ENCODE measurements around the gene TMEM132E.
"Not testable (repeated sequence)": the region's sequence is repeated elsewhere in the genome, so short reads cannot be mapped to it uniquely, and the experiment has no call there.

TMEM132E gene

DNA sequence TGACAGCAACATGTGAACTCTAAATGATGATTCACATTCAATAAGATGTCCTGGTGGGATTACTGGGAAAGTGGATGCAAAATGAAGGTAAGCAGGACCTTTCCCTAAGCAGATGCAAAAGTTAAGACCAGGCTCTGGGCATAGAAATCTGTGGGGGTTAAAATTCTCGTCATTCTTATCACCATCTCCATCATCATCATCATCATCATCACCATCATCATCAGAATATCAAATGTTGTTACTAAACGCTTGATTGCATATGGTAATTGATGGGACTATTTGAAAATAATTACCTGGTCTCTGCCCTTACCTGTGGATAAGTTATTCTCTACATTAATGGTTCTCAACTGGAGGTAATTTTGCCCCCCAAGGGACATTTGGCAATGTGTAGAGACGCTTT is 41.9 kb upstream of the TMEM132E start:
- no peak for DNase-seq (ENCODE audit: extremely low spot score)
- ChIA-PET POLR2A (no interaction called here), CTCF (no interaction called here)
- TF ChIP-seq SP1 (IDR thresholded peaks at IDR 0.05) (no peak), ARNT (IDR thresholded peaks at IDR 0.05) (no peak), ZNF384 (IDR thresholded peaks at IDR 0.05) (no peak), FOXM1 (IDR thresholded peaks at IDR 0.05; ENCODE audit: borderline replicate concordance) (no peak), FOXK2 (IDR thresholded peaks at IDR 0.05) (no peak), CTBP1 (IDR thresholded peaks at IDR 0.05; ENCODE audit: borderline replicate concordance) (no peak), FOXA1 (IDR thresholded peaks at IDR 0.05) (no peak), HDGF (IDR thresholded peaks at IDR 0.05; ENCODE audit: borderline replicate concordance) (no peak), NFRKB (IDR thresholded peaks at IDR 0.05) (no peak), TARDBP (IDR thresholded peaks at IDR 0.05) (no peak), BHLHE40 (IDR thresholded peaks at IDR 0.05; ENCODE audit: borderline replicate concordance) (no peak)
- TF ChIP-seq, protein P1, sequence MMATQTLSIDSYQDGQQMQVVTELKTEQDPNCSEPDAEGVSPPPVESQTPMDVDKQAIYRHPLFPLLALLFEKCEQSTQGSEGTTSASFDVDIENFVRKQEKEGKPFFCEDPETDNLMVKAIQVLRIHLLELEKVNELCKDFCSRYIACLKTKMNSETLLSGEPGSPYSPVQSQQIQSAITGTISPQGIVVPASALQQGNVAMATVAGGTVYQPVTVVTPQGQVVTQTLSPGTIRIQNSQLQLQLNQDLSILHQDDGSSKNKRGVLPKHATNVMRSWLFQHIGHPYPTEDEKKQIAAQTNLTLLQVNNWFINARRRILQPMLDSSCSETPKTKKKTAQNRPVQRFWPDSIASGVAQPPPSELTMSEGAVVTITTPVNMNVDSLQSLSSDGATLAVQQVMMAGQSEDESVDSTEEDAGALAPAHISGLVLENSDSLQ (IDR thresholded peaks at IDR 0.05): no peak

DNA sequence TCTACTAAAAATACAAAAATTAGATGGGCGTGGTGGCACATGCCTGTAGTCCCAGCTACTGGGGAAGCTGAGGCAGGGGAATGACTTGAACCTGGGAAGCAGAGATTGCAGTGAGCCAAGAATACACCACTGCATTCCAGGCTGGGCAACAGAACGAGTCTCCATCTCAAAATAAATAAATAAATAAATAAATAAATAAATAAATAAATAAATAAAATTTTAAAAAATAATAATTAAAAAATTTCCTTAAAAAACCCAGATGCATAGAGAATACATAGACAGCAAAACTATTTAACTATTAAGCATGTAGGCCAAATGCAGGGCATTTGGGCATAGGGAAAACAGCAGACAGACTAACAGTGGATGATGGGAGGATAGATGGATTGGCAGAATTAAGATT is 40.8 kb upstream of the TMEM132E start:
- POLR2A ChIA-PET; CTCF ChIA-PET; DNase-seq (ENCODE audit: extremely low spot score): not testable (repeated sequence)

DNA sequence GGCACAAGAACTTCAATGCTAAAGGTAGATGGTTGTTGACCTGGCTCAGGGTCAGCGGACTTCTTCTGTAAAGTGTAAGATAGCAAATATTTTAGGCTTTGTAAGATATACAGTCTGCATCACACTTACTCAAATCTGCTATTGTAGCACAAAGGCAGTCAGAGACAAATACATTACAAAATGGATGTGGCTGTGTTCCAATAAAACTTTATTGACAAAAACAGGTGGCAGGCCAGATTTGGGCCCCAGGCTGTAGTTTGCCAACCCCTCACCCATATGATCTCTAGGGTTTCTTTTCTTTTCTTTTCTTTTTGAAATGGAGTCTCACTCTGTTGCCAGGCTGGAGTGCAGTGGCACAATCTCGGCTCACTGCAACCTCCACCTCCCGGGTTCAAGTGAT is 39.5 kb upstream of the TMEM132E start:
- POLR2A ChIA-PET: no interaction called here

DNA sequence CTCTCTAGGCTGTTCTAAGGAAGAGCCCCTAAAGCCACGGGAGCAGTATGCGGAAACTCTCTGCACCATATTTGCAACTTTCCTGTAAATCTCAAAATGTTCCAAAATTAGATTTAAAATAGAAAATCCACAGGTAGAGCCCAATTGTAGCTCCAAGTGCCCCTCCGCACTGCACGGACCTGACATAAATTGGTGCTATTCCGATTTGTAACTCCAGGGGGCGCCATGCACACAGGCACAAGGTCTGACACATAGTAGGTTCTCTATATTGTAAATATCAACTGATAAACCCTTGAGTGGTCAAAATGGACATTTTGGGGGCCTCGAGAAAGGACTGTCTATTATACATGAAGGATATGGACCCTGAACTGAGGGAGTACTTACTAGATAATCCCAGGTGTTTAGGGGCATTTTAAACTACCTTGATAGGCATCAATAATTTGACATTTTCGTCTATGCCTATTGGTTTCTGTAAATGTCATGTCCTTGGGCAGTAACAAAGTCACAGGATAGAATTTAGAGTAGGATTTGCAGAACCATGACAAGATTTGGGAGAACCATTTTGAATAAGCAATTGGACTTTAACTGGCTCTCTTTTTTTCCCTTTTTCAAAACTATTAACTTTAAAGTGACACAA is 36.6 kb upstream of the TMEM132E start:
- CTCF ChIA-PET: interaction anchor here (0.6 to 1.5 kb wide), 32 partner anchors 10 to 597 kb away, joined by 3 to 18 read pairs (median 4); partner anchors contain the start of genes LIG3, RAD51D and TMEM132E
- DNase-seq (ENCODE audit: extremely low spot score): peak; percentile 22
- POLR2A ChIA-PET: no interaction called here
- no peak for TF ChIP-seq FOXK2 (IDR thresholded peaks at IDR 0.05)
- TF ChIP-seq L3MBTL2 (conservative IDR thresholded peaks at IDR 0.05): no peak
- TF ChIP-seq, protein P1 (IDR thresholded peaks at IDR 0.05): no peak
- no peak for TF ChIP-seq CTBP1 (IDR thresholded peaks at IDR 0.05; ENCODE audit: borderline replicate concordance)
- no peak for TF ChIP-seq BHLHE40 (IDR thresholded peaks at IDR 0.05; ENCODE audit: borderline replicate concordance)

More for the DNA sequence above, 39.5 kb upstream of the TMEM132E start:
- no peak for TF ChIP-seq FOXK2 (IDR thresholded peaks at IDR 0.05)
- TF ChIP-seq LEF1 (IDR thresholded peaks at IDR 0.05; ENCODE audit: borderline replicate concordance): no peak
- TF ChIP-seq SUZ12 (IDR thresholded peaks at IDR 0.05): no peak
- TF ChIP-seq CTBP1 (IDR thresholded peaks at IDR 0.05; ENCODE audit: borderline replicate concordance): no peak
- TF ChIP-seq ARNT (IDR thresholded peaks at IDR 0.05): no peak
- TF ChIP-seq ZNF384 (IDR thresholded peaks at IDR 0.05): no peak
- TF ChIP-seq BHLHE40 (IDR thresholded peaks at IDR 0.05; ENCODE audit: borderline replicate concordance): no peak
- no peak for TF ChIP-seq FOXA1 (IDR thresholded peaks at IDR 0.05)
- TF ChIP-seq ELF4 (IDR thresholded peaks at IDR 0.05): no peak
- TF ChIP-seq, protein P1 (IDR thresholded peaks at IDR 0.05): no peak
- TF ChIP-seq FOXM1 (IDR thresholded peaks at IDR 0.05; ENCODE audit: borderline replicate concordance): no peak
- TF ChIP-seq NFRKB (IDR thresholded peaks at IDR 0.05): no peak
- no peak for TF ChIP-seq HDGF (IDR thresholded peaks at IDR 0.05; ENCODE audit: borderline replicate concordance)
- TF ChIP-seq TARDBP (IDR thresholded peaks at IDR 0.05): no peak
- TF ChIP-seq L3MBTL2 (conservative IDR thresholded peaks at IDR 0.05): no peak
- TF ChIP-seq SP1 (IDR thresholded peaks at IDR 0.05): no peak
- CTCF ChIA-PET: no interaction called here
- DNase-seq (ENCODE audit: extremely low spot score): no peak

DNA sequence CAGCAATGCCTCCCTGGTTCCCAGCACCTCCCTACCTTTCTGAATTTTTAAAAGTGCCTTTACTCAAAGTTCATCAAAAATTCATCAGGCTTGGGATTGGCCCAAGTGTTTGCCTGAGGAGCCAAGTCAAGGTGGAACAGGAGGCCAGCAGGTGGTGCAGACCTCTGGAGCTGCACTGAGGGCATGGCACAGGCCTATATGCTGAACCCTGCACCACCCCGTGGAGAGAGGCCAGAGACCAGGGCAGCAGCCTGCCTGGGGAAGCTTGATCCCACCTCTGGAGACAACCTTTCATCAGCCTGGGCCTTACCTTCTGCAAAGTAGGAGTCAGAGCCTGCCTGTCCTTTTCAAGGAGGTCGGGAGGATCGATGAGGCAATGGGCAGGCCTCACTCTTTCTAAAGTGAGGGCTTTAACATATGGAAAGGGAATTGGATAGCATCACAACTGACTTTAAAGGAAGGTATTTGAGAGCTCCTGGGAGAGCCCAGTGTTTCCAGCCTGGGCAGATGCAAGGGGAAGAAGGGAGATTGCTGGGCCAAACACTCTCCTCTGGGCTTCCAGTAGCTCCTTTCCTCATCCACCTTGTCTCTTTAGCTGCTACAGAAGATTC is 31.8 kb upstream of the TMEM132E start:
- CTCF ChIA-PET: interaction anchor here (0.6 kb wide), 1 partner anchor 1042 kb away, joined by 3 read pairs; no protein-coding TSS in a partner anchor
- POLR2A ChIA-PET: interaction anchor here (0.6 kb wide), 1 partner anchor 428 kb away, joined by 5 read pairs; no protein-coding TSS in a partner anchor
- TF ChIP-seq SP1 (IDR thresholded peaks at IDR 0.05): no peak
- no peak for TF ChIP-seq ELF4 (IDR thresholded peaks at IDR 0.05)
- no peak for TF ChIP-seq FOXK2 (IDR thresholded peaks at IDR 0.05)
- no peak for TF ChIP-seq LEF1 (IDR thresholded peaks at IDR 0.05; ENCODE audit: borderline replicate concordance)
- DNase-seq (ENCODE audit: extremely low spot score): no peak

DNA sequence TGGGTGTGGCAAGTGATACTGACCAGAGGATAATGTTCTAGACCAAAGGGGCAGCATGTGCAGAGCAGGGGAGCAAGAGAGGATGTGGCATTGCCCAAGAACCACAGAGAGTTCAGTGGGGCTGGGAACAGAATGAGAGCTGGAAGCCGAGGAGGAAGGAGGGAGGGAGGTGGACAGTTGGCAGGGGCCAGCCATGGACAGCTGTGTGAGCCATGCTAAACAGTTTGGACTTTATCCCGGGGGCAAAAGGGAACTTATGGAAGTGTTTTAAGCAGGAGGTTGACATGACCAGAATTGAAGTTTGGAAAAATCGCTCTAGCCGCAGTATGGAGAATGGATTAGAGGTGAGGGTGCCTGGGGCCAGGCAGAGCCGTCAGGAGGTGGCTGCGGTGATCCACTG is 29.4 kb upstream of the TMEM132E start:
- CTCF ChIA-PET: no interaction called here
- TF ChIP-seq ARNT (IDR thresholded peaks at IDR 0.05) (no peak), NFRKB (IDR thresholded peaks at IDR 0.05) (no peak), SP1 (IDR thresholded peaks at IDR 0.05) (no peak), BHLHE40 (IDR thresholded peaks at IDR 0.05; ENCODE audit: borderline replicate concordance) (no peak), FOXA1 (IDR thresholded peaks at IDR 0.05) (no peak), LEF1 (IDR thresholded peaks at IDR 0.05; ENCODE audit: borderline replicate concordance) (no peak), TARDBP (IDR thresholded peaks at IDR 0.05) (no peak), SUZ12 (IDR thresholded peaks at IDR 0.05) (no peak), FOXK2 (IDR thresholded peaks at IDR 0.05) (no peak), ZNF384 (IDR thresholded peaks at IDR 0.05) (no peak), L3MBTL2 (conservative IDR thresholded peaks at IDR 0.05) (no peak), HDGF (IDR thresholded peaks at IDR 0.05; ENCODE audit: borderline replicate concordance) (no peak), CTBP1 (IDR thresholded peaks at IDR 0.05; ENCODE audit: borderline replicate concordance) (no peak), ELF4 (IDR thresholded peaks at IDR 0.05) (no peak), FOXM1 (IDR thresholded peaks at IDR 0.05; ENCODE audit: borderline replicate concordance) (no peak)
- TF ChIP-seq, protein P1 (IDR thresholded peaks at IDR 0.05): no peak
- POLR2A ChIA-PET: interaction anchor here (0.6 kb wide), 1 partner anchor 29 kb away, joined by 3 read pairs; the partner anchor contains the start of gene TMEM132E

More for the DNA sequence above, 29.4 kb upstream of the TMEM132E start:
- no peak for DNase-seq (ENCODE audit: extremely low spot score)
